GM18505 (cell line): ENCODE measurements around the gene KBTBD13.

Experiments
- ATAC-seq: cut with Tn5 transposase; IDR thresholded peaks from one replicate; pipeline ENCODE4 v1.9.1; 2021; ENCODE audit not compliant: unreplicated experiment
- POLR2A ChIP-seq: IDR thresholded peaks from 4 replicates; pipeline ENCODE4 v1.6.1; 2011; ENCODE audit warnings: borderline replicate concordance; ENCODE audit not compliant: insufficient read depth, insufficient read length; ENCODE audit errors: extremely low read depth

The KBTBD13 gene

DNA sequence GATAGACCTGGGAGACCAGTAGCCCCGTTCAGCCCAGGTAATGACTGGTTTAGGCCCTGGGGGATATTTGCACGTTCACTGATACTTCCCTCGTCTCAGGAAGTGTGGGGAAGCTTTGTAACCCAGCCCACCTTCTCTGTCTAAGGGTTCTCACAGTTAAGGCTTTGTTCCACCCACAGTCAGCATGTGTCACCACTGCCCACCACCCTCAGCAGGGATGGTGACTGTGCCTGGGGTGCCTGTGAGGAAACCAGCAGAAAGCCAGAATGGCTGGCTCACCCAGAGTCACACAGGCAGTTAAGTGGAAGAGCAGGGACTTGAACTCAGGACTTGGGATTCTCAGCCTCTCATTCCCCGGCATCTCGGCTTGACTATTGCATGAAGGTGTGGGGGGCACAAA is 5.2 kb downstream of the KBTBD13 start:
- TF ChIP-seq POLR2A, result no peak
- ATAC-seq, result no peak

DNA sequence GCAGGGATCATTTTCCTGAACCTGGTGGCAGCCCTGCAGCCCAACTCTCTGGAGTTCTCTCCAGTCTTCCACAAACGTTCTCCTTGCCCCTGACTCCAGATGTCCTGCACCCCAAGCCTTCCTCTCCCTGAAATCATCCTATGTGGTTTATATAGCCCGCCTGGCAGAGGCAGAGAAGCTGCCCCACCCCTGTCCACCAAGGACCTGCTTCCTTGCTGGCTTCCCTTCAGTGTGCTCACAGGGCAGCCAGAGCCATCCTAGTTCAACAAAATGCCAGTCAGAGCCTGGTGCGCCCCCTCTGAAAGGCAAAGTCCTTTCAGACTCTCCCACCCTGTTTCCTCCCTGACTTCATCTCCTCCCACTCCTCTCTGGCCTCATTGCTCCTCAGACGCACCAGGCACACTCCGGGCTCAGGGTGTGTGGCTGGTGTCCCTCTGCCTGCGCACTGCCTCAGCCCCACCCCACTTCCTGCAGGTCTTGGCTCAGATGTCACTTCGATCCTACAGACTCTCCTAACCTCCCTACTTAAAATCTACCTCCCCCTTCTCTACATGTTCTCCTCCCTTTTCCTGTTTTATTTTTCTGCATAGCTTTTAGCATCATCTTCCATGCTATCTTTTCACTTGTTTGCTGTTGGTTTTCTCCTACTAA is 5.9 kb downstream of the KBTBD13 start:
- no peak for TF ChIP-seq POLR2A
- ATAC-seq, result no peak

DNA sequence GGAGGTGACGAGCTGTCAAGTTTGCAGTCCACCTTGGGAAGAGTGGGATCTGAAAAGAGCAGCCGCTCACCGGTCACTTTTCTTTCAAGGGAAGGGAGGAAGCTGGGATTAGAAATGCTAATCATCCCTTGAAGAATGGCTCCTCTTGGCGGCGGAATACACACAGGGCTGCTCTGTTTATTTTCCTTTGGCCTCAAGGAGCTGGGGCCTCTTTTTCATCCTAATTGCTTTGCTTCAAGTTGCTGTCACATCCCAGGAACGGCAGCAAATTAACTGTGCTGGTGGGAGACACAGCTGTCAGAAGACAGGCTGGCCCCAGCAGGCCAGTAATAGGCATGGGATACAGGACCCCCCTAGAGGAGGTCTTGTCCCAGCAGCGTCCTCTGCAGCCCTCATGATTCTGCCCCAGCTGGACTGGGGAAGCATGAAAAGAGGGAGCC is 6.7 kb downstream of the KBTBD13 start:
- ATAC-seq, result no peak
- TF ChIP-seq POLR2A, result no peak

DNA sequence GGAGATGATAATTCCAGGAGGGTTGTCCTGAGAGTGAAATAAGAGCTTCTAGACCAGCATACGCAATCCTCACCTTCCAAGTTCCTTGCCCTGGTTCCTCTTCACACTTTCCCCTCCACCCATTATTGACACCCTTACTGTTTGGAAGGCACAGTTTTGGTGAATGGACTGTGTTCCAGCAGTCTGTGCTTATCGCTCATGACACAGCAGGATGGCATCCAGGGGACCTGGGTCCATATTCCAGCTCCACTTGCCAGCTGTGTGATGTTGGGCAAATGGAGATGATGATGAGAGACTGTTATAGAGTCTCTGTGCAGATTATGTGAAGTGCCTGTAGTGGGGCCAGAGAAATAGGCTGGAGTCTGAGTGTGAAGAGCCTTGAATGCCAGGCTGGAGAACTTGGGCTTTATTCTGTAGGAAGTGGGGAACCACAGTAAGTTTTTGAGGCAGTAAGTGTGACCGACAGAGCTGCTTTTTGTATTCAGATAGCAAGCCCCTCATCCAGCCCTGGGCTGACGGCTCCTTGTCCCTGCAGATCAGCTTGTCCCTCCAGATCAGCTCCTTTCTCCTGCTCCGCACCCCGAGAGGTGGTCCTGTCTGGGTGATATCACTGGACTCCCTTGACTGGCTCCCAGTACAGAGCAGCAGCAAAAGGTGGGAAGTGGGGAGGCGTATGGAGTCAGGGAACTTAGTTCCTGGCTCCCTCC is 8.1 kb downstream of the KBTBD13 start:
- no peak for TF ChIP-seq POLR2A
- ATAC-seq, result no peak

DNA sequence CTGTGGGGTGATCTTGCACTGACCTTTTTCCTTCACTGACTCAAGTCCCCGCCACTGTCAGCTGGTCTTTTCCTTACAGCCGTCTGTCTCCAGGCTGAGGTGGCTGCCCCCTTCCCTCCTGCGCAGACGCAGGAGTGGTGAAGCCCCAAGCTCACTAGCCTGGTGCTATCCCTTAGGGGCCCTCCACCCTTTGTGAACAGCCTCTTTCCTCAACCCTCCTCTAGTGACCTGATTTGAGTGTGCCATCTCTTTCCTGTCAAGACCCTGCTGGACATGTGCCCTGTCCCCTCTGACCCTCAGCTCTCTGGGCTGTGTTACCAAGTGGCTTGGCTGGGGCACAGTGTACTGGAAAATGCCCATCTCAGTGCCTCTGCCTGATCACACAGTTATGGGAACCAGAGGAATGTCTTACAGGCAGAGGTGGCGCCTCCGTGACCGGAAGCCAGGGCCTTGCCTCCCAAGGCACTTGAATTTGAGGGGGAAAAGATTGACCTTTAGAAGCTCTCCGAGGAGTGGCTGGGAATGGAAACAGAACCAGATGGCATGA is 8.7 kb downstream of the KBTBD13 start:
- no peak for ATAC-seq
- no peak for TF ChIP-seq POLR2A

DNA sequence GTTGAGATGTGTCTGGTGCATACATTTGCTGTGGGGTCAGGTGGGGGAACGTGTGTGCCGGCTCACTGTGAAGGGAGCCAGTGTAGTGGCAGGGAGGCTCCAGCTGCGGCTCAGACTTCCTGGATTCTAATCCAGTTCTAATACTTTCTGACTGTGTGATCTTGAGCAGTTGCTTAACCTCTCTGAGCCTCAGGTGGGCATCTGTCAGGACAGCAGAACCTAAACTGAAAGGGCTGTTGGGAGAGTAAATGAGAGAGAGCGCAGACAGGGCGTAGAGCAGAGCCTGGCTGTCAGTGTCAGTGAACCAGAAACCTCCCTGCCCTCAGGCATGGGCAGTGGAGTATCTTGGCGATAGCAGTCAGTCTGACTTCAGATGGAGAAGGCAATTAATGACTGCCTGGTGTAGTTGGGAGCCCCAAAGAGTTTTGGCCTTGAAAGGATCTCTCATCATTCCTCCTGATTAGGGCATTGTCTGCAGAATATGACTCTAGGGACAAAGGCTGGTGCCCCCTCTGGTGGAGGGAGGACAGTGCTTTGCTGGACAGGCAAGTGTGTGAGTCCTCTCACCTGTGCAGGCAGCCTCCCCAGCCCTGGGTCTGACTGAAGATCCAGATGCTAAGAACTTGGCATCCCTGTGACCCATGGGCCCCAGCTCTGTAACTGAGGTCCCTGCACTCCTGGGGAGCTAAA is 9.6 kb downstream of the KBTBD13 start:
- TF ChIP-seq POLR2A, result no peak
- ATAC-seq, result no peak

DNA sequence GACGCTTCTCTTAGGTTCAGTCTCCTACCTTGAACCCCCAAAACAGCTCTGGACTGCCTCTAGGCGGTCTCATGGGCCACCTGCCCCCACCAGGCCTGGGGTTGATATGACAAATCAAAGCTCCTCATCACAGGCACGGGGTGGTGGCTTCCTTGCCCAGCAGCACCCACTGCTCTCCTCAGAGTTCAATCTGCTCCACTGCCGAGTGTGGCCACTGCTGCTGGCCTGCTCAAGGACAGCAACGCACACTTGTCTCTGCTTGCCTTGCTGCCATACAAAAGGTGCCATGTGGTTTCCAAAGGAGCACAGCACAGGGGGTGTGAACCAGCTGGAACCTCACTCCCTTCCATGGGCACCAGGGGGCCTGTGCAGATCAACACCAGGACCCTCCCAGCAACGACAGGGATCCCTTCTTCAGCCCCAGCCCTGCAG is 10.2 kb downstream of the KBTBD13 start:
- TF ChIP-seq POLR2A, result no peak
- ATAC-seq, result no peak

DNA sequence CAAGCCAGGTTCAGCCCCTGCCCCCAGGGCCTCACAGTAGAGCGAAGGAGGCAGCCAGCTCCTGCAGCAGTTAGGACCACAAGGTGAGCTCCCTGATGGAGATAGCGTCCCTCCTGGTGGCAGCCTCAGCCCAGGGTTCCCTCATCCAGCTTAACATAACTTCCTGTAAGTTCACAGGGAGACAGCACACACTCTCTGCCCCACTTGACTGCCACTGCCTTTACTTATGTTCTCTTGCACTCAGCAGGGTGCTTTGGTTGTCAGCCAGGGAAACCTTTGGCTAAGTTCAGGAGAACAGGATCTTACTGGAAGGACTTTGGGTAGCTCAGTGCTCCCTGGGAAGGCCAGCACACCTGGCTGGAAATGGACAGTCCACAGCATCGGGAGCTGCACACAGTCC is 10.9 kb downstream of the KBTBD13 start:
- no peak for TF ChIP-seq POLR2A
- ATAC-seq, result no peak

DNA sequence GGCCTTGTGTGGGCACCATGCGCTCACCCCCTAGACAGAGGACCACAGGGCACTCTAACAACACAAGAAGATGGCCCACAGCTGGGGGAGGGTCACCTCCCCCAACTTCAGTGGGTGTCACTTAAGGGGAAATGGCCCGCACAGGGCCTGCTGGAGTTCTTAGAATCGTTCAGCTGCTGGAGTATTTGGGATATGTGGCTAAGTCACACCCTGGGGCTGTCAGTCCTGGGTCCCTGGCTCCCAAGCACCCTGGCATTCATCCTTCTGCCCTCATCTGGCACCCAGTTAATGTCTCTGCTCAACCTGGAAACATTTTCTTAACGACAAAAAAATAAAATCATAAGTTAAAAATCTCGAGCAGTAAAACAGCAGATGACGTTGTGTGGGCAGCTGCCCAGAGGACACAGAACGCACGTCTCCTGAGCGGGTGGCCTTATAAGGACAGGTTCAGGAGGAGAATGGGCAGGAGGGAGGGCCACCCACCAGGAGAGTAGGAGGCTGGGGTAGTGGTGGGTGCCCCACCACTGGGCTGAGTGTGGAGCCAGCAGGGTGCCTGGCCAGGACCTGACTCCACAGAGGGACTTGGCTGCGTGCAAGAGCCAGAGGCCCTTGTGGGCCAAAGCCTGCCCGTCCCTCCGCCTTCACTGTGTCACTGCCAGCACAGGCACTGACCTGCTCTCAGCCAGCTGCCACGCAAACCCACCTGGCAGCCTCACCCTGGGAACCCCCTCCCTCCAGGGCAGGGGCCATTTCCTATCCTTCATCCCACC is 11.5 kb downstream of the KBTBD13 start:
- TF ChIP-seq POLR2A, result no peak
- no peak for ATAC-seq

DNA sequence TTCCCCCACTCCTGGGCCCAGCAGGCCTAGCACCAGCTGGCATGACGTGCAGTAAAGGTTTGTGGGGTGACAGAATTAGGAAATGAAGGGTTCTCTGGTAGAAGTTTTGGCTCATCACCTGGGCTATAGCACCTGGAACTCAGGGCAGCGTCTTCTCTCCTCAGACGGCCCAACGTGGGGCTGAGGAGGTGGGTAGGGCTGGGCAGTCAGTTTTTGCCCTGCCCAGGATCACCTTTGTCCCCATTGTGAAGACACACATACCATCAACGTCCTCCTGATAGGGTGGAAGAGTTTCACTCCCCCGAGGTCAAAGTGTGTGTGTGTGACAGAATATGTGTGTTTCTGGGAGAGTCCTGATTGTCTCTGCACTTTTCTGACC is 12.1 kb downstream of the KBTBD13 start:
- no peak for TF ChIP-seq POLR2A
- no peak for ATAC-seq

DNA sequence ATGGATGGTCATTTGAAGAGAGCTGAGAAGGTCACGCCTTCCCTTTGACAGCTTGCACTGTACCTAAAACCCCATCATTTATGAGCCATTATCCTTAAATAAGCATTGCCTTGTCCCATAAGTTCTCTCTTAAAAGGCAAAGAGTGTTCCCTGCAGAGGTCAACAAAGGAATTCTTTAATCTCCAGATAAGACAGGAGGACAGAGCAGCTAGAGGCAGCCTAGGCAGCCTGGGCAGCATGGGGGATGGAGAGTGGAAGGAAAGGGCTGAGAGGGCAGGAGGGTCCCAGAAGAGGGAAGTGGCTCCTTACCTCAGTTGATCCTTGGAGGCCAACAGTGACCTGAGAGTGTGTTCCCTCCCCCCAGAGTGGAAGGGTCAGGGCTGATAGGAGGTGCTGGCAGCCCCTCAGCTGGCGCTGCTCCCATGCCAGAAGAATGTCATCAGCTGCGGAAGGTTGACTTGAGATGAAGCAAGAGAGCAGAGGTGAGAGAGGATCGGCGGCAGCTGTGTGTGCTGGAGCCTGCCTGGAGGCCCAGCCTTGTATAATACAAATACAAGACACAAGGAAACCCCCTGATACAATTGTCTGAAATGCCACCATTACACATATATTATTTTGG is 12.8 kb downstream of the KBTBD13 start:
- TF ChIP-seq POLR2A, result no peak
- no peak for ATAC-seq

DNA sequence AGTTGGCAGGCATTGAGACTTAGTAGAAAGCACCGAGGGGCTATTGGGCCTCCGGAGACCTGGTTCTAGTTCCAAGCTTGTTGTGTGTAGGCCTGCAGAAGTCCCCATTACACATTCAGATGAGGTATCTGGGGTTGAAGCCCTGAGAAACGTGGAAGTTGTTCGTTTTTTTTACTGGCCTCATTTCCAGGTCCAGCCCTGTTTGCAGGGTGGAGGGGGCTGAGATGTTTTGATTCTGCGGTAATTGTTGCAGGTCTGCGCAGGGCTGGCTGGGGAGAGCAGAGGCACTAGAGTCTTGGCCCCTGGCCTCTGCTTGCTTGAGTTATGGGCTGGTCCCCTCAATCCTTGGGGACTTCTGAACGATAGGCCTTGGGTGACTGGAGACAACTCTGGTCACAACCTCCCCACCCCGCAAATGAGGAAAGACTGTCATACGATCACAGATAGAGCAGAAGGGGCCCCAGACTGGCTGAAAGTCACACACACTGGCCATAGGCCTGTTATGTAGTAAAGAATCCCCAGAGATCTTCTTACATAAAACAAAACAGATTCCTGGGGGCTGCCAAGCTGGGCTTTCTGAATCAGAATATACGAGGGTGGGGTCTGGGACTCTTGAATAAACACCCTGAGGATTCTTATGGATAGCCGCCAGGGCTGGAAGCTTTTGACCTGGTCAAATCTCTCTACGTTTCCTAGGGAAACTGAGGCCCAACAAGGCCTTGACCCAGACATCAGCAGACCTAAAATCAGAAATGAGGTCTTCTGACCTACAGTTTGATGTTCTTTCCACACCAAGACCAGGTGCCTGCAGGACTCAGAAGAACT is 15.6 kb downstream of the KBTBD13 start:
- no peak for ATAC-seq
- TF ChIP-seq POLR2A, result no peak
